Mesenchymal stem cell (in vitro differentiated cells and primary cell): ENCODE results near the gene FBXL13.

Source experiments
- DNase-seq: peaks from one replicate; pipeline ENCODE4 v3.0.0-alpha.2; 2013
- H2AFZ ChIP-seq: one replicate; pipeline ENCODE4 v1.6.1; 2013; ENCODE audit warnings: low read depth, mild to moderate bottlenecking, control low read depth, inconsistent platforms, low read length, moderate library complexity
- H2AK5ac ChIP-seq: 2 replicates; pipeline ENCODE4 v1.6.1; 2013; ENCODE audit warnings: low read length, moderate library complexity, mild to moderate bottlenecking, inconsistent platforms; ENCODE audit not compliant: severe bottlenecking
- H2BK120ac ChIP-seq: one replicate; pipeline ENCODE4 v1.6.1; 2013; ENCODE audit warnings: low read depth, mild to moderate bottlenecking, inconsistent platforms, low read length, moderate library complexity
- H2BK12ac ChIP-seq, 2 experiments: one replicate each; pipeline ENCODE4 v1.6.1; 2013; ENCODE audit warnings: inconsistent platforms in 2 of 2, low read length in 2 of 2, mild to moderate bottlenecking in 2 of 2, moderate library complexity in 2 of 2, control low read depth in 1 of 2
- H2BK15ac ChIP-seq: one replicate; pipeline ENCODE4 v1.6.1; 2013; ENCODE audit warnings: mild to moderate bottlenecking, low read depth, inconsistent platforms; ENCODE audit not compliant: poor library complexity, severe bottlenecking
- H2BK5ac ChIP-seq: 2 replicates; pipeline ENCODE4 v1.6.1; 2013; ENCODE audit warnings: low read depth, mild to moderate bottlenecking, low read length, control low read depth, inconsistent platforms; ENCODE audit not compliant: poor library complexity, severe bottlenecking
- H3K14ac ChIP-seq, 2 experiments: one replicate each; pipeline ENCODE4 v1.6.1; 2013; ENCODE audit warnings: inconsistent platforms in 2 of 2, low read length in 2 of 2, control low read depth in 1 of 2, mild to moderate bottlenecking in 1 of 2, moderate library complexity in 1 of 2
- H3K18ac ChIP-seq, 2 experiments: one replicate each; pipeline ENCODE4 v1.6.1; 2013; ENCODE audit warnings: inconsistent platforms in 2 of 2, low read length in 2 of 2, control low read depth in 1 of 2, low read depth in 1 of 2, mild to moderate bottlenecking in 1 of 2
- H3K23ac ChIP-seq, 2 experiments: one replicate each; pipeline ENCODE4 v1.6.1; 2013; ENCODE audit warnings: inconsistent platforms in 2 of 2, low read length in 2 of 2, mild to moderate bottlenecking in 2 of 2, moderate library complexity in 2 of 2, control low read depth in 1 of 2
- H3K27ac ChIP-seq: 2 replicates; pipeline ENCODE4 v1.5.1; 2013; ENCODE audit warnings: mild to moderate bottlenecking, moderate library complexity, low read length, control low read depth, inconsistent platforms; ENCODE audit not compliant: poor library complexity, severe bottlenecking
- H3K27me3 ChIP-seq, 2 experiments: 2 replicates each; pipeline versions ENCODE4 v1.6.1 to v1.7.0; 2013; ENCODE audit warnings: low read length in 2 of 2, mild to moderate bottlenecking in 2 of 2, moderate library complexity in 2 of 2, control low read depth in 1 of 2, inconsistent platforms in 1 of 2; ENCODE audit not compliant: control insufficient read depth in 1 of 2, insufficient read depth in 1 of 2
- H3K36me3 ChIP-seq, 2 experiments: 2 replicates each; pipeline versions ENCODE4 v1.6.1 to v1.7.0; 2013; ENCODE audit warnings: low read length in 2 of 2, control low read depth in 1 of 2, inconsistent platforms in 1 of 2, low read depth in 1 of 2, mild to moderate bottlenecking in 1 of 2; ENCODE audit not compliant: insufficient read depth in 2 of 2, control insufficient read depth in 1 of 2
- H3K4ac ChIP-seq, 2 experiments: one replicate each; pipeline ENCODE4 v1.6.1; 2013; ENCODE audit warnings: inconsistent platforms in 2 of 2, low read length in 2 of 2, mild to moderate bottlenecking in 2 of 2, moderate library complexity in 2 of 2, control low read depth in 1 of 2, low read depth in 1 of 2
- H3K4me1 ChIP-seq: 2 replicates; pipeline ENCODE4 v1.6.1; 2013; ENCODE audit warnings: low read depth, low read length, control low read depth; ENCODE audit not compliant: control insufficient read depth, insufficient read depth
- H3K4me2 ChIP-seq: 2 replicates; pipeline ENCODE4 v1.6.1; 2013; ENCODE audit warnings: low read length, mild to moderate bottlenecking, inconsistent platforms; ENCODE audit not compliant: poor library complexity, severe bottlenecking
- H3K4me3 ChIP-seq, 2 experiments: 2 replicates each; pipeline versions ENCODE4 v1.5.1 to v1.7.0; 2013; ENCODE audit warnings: low read length in 2 of 2, mild to moderate bottlenecking in 2 of 2, control low read depth in 1 of 2, low read depth in 1 of 2; ENCODE audit not compliant: insufficient read depth in 1 of 2
- H3K79me1 ChIP-seq: replicated peaks from 2 replicates; pipeline ENCODE4 v1.6.1; 2013; ENCODE audit warnings: mild to moderate bottlenecking, control low read depth, low read length, inconsistent platforms; ENCODE audit not compliant: poor library complexity, severe bottlenecking
- H3K9ac ChIP-seq: 2 replicates; pipeline ENCODE4 v1.7.0; 2013; ENCODE audit warnings: mild to moderate bottlenecking, low read length, moderate library complexity
- H3K9me3 ChIP-seq: 2 replicates; pipeline ENCODE4 v1.7.0; 2013; ENCODE audit warnings: mild to moderate bottlenecking, low read length; ENCODE audit not compliant: control insufficient read depth
- H4K8ac ChIP-seq: one replicate; pipeline ENCODE4 v1.6.1; 2013; ENCODE audit warnings: inconsistent platforms, mild to moderate bottlenecking, low read length, moderate library complexity
- H4K91ac ChIP-seq: one replicate; pipeline ENCODE4 v1.6.1; 2013; ENCODE audit warnings: mild to moderate bottlenecking, low read length, inconsistent platforms
- WGBS: methylation state at CpG from one replicate; pipeline ENCODE4 v1.1.7; 2013; ENCODE audit warnings: mixed read lengths; 5-methylcytosine and 5-hydroxymethylcytosine counted together

FBXL13 gene

DNA sequence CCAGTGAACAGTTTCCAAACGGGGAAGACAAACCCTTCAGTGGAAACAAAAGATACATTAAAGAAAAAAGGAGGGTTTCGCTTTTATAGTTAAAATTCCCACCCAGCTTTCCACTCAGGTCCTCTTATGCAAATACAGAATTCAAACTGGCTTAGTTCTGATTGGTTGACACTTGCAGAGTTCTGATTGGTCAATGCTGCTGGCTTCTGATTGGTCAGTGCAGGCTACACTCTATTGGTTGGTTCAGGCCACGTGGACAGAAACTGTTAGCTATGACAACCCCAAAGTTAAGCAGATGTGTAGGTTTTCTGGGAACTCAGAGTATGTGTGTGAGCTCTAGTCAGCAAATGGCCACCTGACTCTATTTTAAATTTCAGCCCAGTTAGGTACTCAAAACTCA is 80.0 kb downstream of the FBXL13 start:
- H2BK15ac ChIP-seq: no peak overlapping the region
- H2AK5ac ChIP-seq: no peak overlapping the region
- no peak overlapping the region for H3K4me2 ChIP-seq
- DNase-seq: no peak
- H3K27ac ChIP-seq: no peak overlapping the region
- no peak overlapping the region for H4K8ac ChIP-seq
- no peak overlapping the region for H3K4me3 ChIP-seq
- H3K14ac ChIP-seq: no peak overlapping the region
- H3K18ac ChIP-seq: no peak overlapping the region
- H4K91ac ChIP-seq: no peak overlapping the region
- no peaks in the 10 kb centered on the region for H3K36me3 ChIP-seq
- H3K27me3 ChIP-seq: no peaks in the 10 kb centered on the region
- no peak overlapping the region for H2BK5ac ChIP-seq
- H2AFZ ChIP-seq: no peak overlapping the region
- H3K9ac ChIP-seq: no peak overlapping the region
- no peaks in the 10 kb centered on the region for H3K9me3 ChIP-seq
- peaks cover 8% of the 10 kb centered on the region for H3K4me1 ChIP-seq
- H2BK12ac ChIP-seq: no peak overlapping the region
- H3K4ac ChIP-seq: no peak overlapping the region
- no peak overlapping the region for H2BK120ac ChIP-seq
- no peaks in the 10 kb centered on the region for H3K79me1 ChIP-seq
- 97% methylated on average over 3 of the region's 3 CpGs for WGBS
- no peak overlapping the region for H3K23ac ChIP-seq

DNA sequence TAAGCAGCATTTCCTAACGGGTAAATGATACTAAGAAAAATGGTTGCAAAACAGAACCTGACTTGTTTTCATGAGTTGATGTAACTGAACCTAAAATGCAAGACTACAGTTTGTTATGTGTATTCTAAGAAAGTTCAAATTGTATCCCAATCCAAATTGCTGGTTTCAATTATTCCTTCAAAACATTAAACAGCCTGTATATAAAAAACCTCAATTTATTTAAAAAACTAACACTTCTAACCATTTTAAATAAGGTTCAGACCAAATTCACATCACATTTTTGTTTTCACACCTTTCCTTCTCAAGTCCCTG is 80.9 kb downstream of the FBXL13 start:
- no peak overlapping the region for H3K14ac ChIP-seq
- no peak overlapping the region for H2AK5ac ChIP-seq
- no peaks in the 10 kb centered on the region for H3K36me3 ChIP-seq
- H3K79me1 ChIP-seq: no peaks in the 10 kb centered on the region
- no peak overlapping the region for H2BK5ac ChIP-seq
- DNase-seq: no peak
- H3K4ac ChIP-seq: no peak overlapping the region
- H3K4me1 ChIP-seq: peaks cover 8% of the 10 kb centered on the region
- H3K9ac ChIP-seq: no peak overlapping the region
- H4K91ac ChIP-seq: no peak overlapping the region
- H4K8ac ChIP-seq: no peak overlapping the region
- H3K4me2 ChIP-seq: no peak overlapping the region
- no CpG with 5 or more reads among the region's 1 CpG for WGBS
- H3K23ac ChIP-seq: no peak overlapping the region
- no peaks in the 10 kb centered on the region for H3K27me3 ChIP-seq
- H2BK15ac ChIP-seq: no peak overlapping the region
- no peak overlapping the region for H3K18ac ChIP-seq
- no peaks in the 10 kb centered on the region for H3K9me3 ChIP-seq
- H2BK120ac ChIP-seq: no peak overlapping the region
- no peak overlapping the region for H3K4me3 ChIP-seq
- H3K27ac ChIP-seq: peak overlapping the region; percentile 50
- no peak overlapping the region for H2AFZ ChIP-seq
- no peak overlapping the region for H2BK12ac ChIP-seq

DNA sequence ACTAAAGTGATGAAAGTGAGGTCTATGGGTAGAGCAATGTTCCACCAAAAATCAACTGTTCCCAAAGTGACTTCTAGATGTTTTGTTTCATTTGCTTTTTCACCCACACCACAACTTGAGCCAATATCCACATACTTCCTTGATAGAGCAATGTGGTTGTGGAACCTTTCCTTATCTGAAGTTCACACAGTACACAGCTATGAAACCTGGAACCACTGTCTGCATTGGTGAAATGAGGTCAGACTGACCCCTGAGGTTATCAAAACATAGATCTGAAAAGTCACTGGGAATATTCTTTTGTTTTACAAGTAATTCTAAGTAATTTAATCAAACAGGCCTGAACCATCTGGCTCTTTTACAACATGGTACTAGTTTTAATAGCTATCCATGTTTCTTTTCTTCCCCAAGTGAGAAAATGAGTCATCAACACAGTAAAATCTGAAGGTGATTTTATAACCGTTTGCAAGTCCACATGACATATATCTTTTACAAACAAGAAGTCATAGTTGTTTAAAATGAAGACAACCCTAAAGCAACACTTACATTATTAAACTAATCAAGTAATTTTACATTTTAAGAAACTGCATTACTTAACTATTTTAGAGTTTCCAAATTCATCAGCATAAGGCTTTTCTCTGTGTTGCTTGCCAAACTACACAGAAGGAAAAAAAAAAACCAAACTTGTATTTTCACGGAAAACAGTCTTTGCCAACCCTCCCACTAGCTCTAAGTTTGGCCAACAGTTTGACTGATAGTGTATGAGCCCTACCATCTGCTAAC is 81.5 kb downstream of the FBXL13 start:
- peak overlapping the region; percentile 34 for H2BK5ac ChIP-seq
- H3K4me1 ChIP-seq: peaks cover 8% of the 10 kb centered on the region
- no peak overlapping the region for H2BK15ac ChIP-seq
- H2AK5ac ChIP-seq: peak overlapping the region; percentile 99
- no peak overlapping the region for H2AFZ ChIP-seq
- peak overlapping the region in 1 of 2 experiments; percentile 55 for H3K4ac ChIP-seq
- DNase-seq: peak; percentile 72
- H3K9ac ChIP-seq: no peak overlapping the region
- H3K27ac ChIP-seq: peak overlapping the region; percentile 95
- no peak overlapping the region for H3K23ac ChIP-seq
- H3K4me2 ChIP-seq: no peak overlapping the region
- H3K79me1 ChIP-seq: no peaks in the 10 kb centered on the region
- no peak overlapping the region for H3K4me3 ChIP-seq
- H2BK12ac ChIP-seq: peak overlapping the region in 1 of 2 experiments; percentile 98
- peak overlapping the region; percentile 71 to 93 for H3K18ac ChIP-seq
- H2BK120ac ChIP-seq: no peak overlapping the region
- peak overlapping the region; percentile 83 for H4K91ac ChIP-seq
- WGBS: 11% methylated on average over 1 of the region's 2 CpGs
- no peak overlapping the region for H3K14ac ChIP-seq
- H3K9me3 ChIP-seq: no peaks in the 10 kb centered on the region
- peak overlapping the region; percentile 10 for H4K8ac ChIP-seq
- no peaks in the 10 kb centered on the region for H3K36me3 ChIP-seq
- H3K27me3 ChIP-seq: no peaks in the 10 kb centered on the region

DNA sequence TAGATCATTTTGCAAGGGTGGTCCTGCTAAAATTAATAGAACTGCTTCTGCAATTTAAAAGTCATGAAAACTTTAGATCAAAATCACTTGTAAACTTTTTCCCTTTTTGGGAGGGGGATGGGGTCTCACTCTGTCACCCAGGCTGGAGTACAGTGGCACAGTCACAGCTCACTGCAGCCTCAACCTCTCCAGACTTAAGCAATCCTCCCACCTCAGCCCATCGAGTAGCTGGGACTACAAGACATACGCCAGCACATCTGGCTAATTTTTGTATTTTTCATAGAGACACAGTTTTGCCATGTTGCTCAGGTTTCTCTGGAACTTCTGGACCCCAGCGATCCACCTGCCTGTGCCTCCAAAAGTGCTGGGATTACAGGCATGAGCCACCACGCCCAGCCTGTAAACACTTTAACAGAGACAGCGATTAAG is 82.1 kb downstream of the FBXL13 start:
- 96% methylated on average over 3 of the region's 5 CpGs for WGBS
- Histone ChIP-seq H2BK12ac (peak overlapping the region; percentile 65 to 98), H3K9me3 (no peaks in the 10 kb centered on the region), H3K9ac (no peak overlapping the region), H2BK15ac (no peak overlapping the region), H3K27me3 (no peaks in the 10 kb centered on the region), H4K8ac (peak overlapping the region; percentile 62), H2BK5ac (peak overlapping the region; percentile 34), H2AK5ac (peak overlapping the region; percentile 99), H3K4ac (peak overlapping the region in 1 of 2 experiments; percentile 13), H3K4me1 (peaks cover 8% of the 10 kb centered on the region), H2AFZ (no peak overlapping the region), H3K4me2 (no peak overlapping the region), H3K23ac (no peak overlapping the region), H3K4me3 (peak overlapping the region in 1 of 2 experiments; percentile 17), H3K36me3 (no peaks in the 10 kb centered on the region), H2BK120ac (peak overlapping the region; percentile 24), H3K79me1 (no peaks in the 10 kb centered on the region), H3K14ac (no peak overlapping the region), H3K18ac (peak overlapping the region; percentile 71 to 93), H3K27ac (peak overlapping the region; percentile 95), H4K91ac (peak overlapping the region; percentile 83)
- DNase-seq: no peak
